ENCODE measurements around the gene CLSTN2. TPM values are rescaled to one million over a fixed set of nuclear protein-coding genes. Genes with fewer than 3 reads are reported as not detected.

The CLSTN2 gene
- total RNA-seq, 1 experiment from 2014 or later = 0.07 TPM

DNA sequence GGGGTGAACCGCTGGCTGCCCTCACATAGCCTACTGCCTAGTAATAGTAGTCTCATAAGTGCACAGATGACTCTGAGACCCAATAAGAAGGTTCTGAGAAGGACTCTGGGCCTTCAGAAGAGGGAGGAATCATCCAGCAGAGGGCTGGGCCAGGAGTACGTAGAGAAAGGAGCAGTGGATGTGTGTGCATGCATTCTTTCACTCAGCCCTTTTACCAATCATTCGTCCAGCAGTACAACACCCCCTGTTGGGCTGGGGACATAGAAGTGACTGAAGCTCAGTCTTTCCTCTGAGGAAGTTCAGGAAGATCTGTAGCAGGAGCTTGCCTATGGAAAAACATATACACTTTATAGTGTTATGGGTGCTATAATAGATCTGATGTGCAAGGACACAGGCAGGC, 333.1 kb downstream of the CLSTN2 start:
- CTCF ChIA-PET = interaction anchor here (0.5 kb wide), 1 partner anchor 986 kb away, joined by 3 read pairs; no protein-coding TSS in a partner anchor
- TF ChIP-seq, protein P1, sequence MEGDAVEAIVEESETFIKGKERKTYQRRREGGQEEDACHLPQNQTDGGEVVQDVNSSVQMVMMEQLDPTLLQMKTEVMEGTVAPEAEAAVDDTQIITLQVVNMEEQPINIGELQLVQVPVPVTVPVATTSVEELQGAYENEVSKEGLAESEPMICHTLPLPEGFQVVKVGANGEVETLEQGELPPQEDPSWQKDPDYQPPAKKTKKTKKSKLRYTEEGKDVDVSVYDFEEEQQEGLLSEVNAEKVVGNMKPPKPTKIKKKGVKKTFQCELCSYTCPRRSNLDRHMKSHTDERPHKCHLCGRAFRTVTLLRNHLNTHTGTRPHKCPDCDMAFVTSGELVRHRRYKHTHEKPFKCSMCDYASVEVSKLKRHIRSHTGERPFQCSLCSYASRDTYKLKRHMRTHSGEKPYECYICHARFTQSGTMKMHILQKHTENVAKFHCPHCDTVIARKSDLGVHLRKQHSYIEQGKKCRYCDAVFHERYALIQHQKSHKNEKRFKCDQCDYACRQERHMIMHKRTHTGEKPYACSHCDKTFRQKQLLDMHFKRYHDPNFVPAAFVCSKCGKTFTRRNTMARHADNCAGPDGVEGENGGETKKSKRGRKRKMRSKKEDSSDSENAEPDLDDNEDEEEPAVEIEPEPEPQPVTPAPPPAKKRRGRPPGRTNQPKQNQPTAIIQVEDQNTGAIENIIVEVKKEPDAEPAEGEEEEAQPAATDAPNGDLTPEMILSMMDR (IDR thresholded peaks at IDR 0.05; ENCODE audit: unreplicated experiment) = no peak
- H3K27me3 Mint-ChIP-seq (ENCODE audit: unreplicated experiment) = peaks cover 59% of the 10 kb centered on the region
- intact Hi-C loops (cut with micrococcal nuclease; ENCODE audit: unreplicated experiment) = no loop called here
- no peak for DNase-seq
- H3K4me3 Mint-ChIP-seq (ENCODE audit: low read depth, unreplicated experiment) = no peak overlapping the region
- H3K4me1 Mint-ChIP-seq (ENCODE audit: low read depth, unreplicated experiment) = no peaks in the 10 kb centered on the region
- no peaks in the 10 kb centered on the region for H3K9me3 Mint-ChIP-seq (ENCODE audit: low read depth, unreplicated experiment)
- H3K27ac Mint-ChIP-seq (ENCODE audit: unreplicated experiment) = no peak overlapping the region
- H3K36me3 Mint-ChIP-seq (ENCODE audit: insufficient read depth, unreplicated experiment) = no peaks in the 10 kb centered on the region
- no TSS peak for BruUV-seq (replicated peaks)

DNA sequence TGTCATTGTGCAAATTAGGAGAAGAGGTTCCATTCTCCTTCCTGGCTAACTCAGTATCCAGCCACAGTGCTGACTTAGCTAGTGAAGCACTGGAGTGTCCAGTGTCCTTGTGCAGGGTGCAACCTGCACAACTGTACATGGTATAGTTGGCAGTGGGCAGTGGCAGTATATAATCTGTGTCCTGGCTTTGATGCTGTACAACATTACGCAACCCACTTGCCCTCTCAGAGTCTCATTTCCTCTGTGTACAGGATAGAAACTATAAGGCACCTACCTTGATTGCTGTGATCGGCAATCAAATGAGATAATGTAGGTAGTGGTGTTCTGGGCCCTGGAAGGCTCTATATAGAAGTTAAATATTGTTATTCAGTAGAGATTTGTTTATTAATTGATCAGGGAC, 333.6 kb downstream of the CLSTN2 start:
- DNase-seq = no peak
- intact Hi-C loops (cut with micrococcal nuclease; ENCODE audit: unreplicated experiment) = no loop called here
- CTCF ChIA-PET = interaction anchor here (0.5 kb wide), 1 partner anchor 986 kb away, joined by 3 read pairs; no protein-coding TSS in a partner anchor
- Mint-ChIP-seq H3K4me3 (ENCODE audit: low read depth, unreplicated experiment) (no peak overlapping the region), H3K36me3 (ENCODE audit: insufficient read depth, unreplicated experiment) (no peaks in the 10 kb centered on the region), H3K27ac (ENCODE audit: unreplicated experiment) (no peak overlapping the region), H3K27me3 (ENCODE audit: unreplicated experiment) (peaks cover 59% of the 10 kb centered on the region), H3K9me3 (ENCODE audit: low read depth, unreplicated experiment) (no peaks in the 10 kb centered on the region), H3K4me1 (ENCODE audit: low read depth, unreplicated experiment) (no peaks in the 10 kb centered on the region)
- no TSS peak for BruUV-seq (replicated peaks)
- TF ChIP-seq, protein P1 (IDR thresholded peaks at IDR 0.05; ENCODE audit: unreplicated experiment) = no peak

DNA sequence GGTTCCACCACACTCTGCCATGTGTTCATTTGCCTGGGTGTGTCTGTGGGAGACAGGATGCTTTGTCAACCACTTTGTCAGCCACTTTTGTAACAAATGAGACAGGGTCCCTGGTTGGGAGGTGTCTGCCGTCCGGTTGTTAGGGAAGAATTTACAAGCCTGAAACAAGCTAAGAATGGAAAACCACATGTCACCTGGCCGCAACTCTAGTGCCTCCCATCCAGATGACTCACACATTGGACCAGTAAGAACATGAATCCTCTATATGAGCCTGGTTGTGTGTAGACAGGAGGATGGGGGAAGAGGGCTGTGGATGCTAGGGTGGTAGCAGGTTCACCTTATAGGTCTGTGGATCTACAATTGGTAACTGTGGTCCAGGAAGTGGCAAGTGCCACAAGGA, 335.3 kb downstream of the CLSTN2 start:
- no peaks in the 10 kb centered on the region for H3K36me3 Mint-ChIP-seq (ENCODE audit: insufficient read depth, unreplicated experiment)
- CTCF ChIA-PET = no interaction called here
- no TSS peak for BruUV-seq (replicated peaks)
- intact Hi-C loops (cut with micrococcal nuclease; ENCODE audit: unreplicated experiment) = no loop called here
- H3K4me3 Mint-ChIP-seq (ENCODE audit: low read depth, unreplicated experiment) = no peak overlapping the region
- peaks cover 75% of the 10 kb centered on the region for H3K27me3 Mint-ChIP-seq (ENCODE audit: unreplicated experiment)
- TF ChIP-seq, protein P1 (IDR thresholded peaks at IDR 0.05; ENCODE audit: unreplicated experiment) = no peak
- no peak overlapping the region for H3K27ac Mint-ChIP-seq (ENCODE audit: unreplicated experiment)
- DNase-seq = no peak
- H3K4me1 Mint-ChIP-seq (ENCODE audit: low read depth, unreplicated experiment) = no peaks in the 10 kb centered on the region
- no peaks in the 10 kb centered on the region for H3K9me3 Mint-ChIP-seq (ENCODE audit: low read depth, unreplicated experiment)

DNA sequence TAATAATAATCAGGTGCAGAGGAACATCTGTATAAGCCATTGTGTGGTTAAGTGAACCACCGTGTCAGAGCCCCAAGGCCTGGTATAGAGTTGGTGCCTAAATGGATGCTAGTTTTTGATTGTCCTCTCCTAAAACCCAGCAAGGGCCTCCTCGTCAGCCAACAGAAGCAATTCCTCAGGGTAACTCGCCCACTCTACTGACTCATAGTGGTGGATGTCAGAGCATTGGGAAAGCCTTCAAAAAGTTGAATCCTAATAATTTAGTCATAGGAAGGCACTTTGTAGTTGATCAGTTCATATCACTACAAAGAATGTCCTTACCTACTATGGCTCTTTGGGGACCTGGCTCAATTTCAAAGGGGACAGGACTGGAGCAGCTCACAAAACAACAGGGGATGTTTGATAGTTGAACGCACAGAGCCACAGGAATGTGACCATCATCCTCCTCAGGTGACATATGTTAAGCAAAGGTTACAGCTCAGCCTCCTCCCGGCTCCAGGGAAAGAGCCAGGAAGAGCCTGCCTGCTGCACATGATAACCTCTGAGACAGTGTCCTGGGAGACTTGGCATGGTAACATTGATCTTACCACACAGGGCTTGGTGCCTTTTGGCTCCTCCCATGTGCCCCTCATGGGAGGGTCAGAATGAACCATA, 338.7 kb downstream of the CLSTN2 start:
- H3K9me3 Mint-ChIP-seq (ENCODE audit: low read depth, unreplicated experiment) = no peaks in the 10 kb centered on the region
- CTCF ChIA-PET = no interaction called here
- TF ChIP-seq, protein P1 (IDR thresholded peaks at IDR 0.05; ENCODE audit: unreplicated experiment) = no peak
- H3K36me3 Mint-ChIP-seq (ENCODE audit: insufficient read depth, unreplicated experiment) = no peaks in the 10 kb centered on the region
- no peak overlapping the region for H3K27ac Mint-ChIP-seq (ENCODE audit: unreplicated experiment)
- no peaks in the 10 kb centered on the region for H3K4me1 Mint-ChIP-seq (ENCODE audit: low read depth, unreplicated experiment)
- peaks cover 80% of the 10 kb centered on the region for H3K27me3 Mint-ChIP-seq (ENCODE audit: unreplicated experiment)
- no peak for DNase-seq
- no peak overlapping the region for H3K4me3 Mint-ChIP-seq (ENCODE audit: low read depth, unreplicated experiment)
- intact Hi-C loops (cut with micrococcal nuclease; ENCODE audit: unreplicated experiment) = no loop called here
- BruUV-seq (replicated peaks) = no TSS peak
